Limb (tissue), 2 donors: Measurements from ENCODE around the gene FNDC3B.
"Not testable (repeated sequence)": the region's sequence is repeated elsewhere in the genome, so short reads cannot be mapped to it uniquely, and the experiment has no call there.

ENCODE experiments used
- DNase-seq, 2 donors: peaks; one replicate each; pipeline ENCODE4 v3.0.0-alpha.2; 2016; ENCODE audit errors: extremely low spot score in 2 of 2

The FNDC3B gene

DNA sequence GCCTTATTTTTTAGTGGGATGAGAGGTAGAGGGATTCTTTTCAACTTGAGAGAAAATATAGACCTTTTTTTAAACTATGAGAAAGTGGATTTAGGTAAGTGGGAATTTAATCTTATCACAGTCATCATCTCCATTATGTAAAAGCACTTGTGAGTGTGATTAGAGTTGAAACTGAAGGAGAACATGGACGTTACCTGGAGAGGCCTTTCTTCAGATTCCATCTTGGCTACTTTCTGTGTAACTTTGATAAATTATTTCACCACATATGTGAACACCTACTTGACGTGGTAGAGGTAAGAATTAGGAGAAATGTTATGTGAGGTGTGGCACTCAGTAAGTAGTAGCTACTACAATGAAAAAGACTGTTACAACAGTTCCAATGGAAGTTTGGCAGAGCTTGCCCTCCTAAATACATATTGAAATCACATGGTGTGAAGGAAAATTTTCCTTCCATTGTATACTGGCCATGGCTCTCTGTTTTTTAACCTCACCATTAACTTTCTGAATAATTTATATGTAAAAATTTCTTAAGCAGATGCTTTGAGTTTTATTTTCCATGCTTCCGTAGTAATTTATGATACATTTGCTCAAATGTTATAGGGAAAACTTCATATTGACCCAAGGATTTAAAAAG, 193.3 kb downstream of the FNDC3B start:
- no peak for DNase-seq

DNA sequence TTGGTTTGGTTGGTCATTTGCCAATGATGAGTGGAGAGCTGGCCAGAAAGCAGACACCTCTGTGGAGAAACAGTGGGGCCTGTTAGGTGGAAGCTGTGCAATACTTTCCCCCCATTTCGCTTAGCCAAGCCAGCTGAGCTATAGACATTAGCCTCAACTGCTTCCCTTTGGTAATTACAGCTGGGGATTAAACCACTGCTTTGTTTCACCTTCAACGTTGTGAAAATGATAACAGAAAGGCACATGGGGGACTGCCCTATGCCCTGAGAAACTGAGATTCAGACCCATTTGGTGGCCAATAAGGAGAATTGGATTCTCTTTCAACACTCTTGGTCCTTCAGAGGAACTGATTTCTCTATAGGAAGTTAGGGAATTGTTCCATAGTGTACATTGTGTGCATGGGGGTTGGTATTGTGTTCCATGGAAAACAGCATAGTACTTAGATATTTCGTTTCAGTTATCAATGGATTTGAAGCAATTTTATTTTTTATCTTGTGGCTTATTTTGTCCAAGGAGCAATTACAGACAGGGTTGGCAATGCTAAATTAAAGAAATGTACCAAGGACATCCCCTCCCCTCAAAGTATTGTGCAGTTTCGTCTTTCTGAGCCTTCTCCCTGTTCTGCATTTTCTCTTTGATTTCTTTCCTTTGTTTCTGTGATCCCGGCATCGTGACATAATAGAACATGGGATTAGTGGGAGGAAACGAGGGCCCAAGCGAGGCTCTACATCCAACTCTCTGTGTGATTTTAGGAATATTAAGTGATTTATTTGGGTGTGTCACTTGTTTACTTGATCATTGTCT, 194.3 kb downstream of the FNDC3B start:
- no peak for DNase-seq

DNA sequence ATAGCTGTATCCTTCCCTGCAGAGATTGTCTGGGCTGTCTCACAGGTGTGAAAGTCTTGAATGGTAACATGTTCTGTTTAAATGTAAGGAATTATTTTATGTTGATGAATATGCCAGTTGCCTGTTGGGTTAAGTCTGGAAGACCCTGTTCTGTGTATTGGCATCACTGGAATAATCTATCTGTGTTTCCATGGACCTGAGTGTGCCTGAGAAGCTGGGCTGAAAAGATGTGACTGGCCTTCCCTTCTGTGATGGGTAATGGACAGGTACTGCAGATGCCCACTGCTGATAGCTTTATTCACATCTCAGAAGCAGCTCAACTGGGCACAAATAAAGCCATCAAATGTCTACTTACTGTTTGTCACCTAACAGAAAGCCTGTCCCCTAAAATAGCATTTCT, 196.3 kb downstream of the FNDC3B start:
- no peak for DNase-seq

DNA sequence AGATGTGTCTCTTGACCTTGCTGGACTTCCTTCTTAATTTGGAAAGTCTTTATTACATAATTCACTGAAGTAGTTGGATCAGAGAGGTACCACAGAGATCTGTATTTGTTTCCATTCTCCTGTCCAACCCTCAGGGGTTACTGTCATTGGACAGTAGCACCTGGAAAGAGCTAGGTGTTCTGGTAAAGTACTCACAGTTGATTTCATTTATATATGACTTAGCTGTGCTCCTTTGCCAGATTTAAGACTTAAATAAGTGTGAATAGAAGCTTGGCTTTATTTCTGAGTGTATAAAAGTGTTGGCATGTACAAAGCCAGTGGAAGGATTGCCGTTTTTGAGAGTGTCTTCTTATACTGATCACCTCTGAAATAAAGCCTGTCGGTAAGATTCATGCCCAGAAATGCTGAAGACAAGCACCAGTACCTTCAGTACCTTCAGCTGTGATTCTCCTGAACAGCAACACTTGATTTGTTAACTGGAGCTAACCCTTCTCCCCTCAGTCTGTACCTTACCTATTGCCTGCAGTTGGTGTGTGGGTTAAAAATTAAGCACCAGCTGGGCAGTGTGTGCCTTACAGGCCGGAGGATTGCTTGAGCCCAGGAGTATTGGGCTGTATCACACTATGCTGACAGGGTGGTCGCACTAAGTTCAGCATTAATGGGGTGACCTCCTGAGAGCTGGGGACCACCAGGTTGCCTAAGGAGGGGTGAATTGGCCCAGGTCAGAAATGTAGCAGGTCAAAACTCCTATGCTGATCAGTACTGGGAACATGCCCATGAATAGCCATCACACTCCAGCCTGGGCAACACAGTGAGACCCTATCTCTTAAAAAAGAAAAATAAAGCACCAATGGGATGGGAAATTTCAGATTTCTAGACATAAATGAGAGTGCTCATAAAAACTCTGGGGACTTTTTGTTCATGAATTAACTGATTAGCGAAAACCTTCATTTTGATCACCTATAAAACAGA, 197.7 kb downstream of the FNDC3B start:
- peak in 1 of 2 donors; percentile 40 for DNase-seq

DNA sequence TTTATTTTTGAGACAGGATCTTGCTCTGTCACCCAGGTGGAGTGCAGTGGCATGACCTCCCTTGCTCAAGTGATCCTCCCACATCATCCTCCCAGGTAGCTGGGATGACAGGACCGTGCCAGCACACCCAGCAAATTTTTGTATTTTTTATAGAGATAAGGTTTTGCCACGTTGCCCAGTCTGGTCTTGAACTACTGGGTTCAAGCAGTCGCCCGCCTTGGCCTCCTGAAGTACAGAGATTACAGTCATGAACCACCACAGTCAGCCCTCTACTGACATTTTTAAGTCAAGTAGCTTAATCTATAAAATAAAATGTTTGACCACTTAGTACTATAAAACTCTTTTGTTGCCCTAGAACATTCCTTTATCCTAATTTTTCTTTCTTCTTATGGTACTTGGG, 198.8 kb downstream of the FNDC3B start:
- no peak for DNase-seq

DNA sequence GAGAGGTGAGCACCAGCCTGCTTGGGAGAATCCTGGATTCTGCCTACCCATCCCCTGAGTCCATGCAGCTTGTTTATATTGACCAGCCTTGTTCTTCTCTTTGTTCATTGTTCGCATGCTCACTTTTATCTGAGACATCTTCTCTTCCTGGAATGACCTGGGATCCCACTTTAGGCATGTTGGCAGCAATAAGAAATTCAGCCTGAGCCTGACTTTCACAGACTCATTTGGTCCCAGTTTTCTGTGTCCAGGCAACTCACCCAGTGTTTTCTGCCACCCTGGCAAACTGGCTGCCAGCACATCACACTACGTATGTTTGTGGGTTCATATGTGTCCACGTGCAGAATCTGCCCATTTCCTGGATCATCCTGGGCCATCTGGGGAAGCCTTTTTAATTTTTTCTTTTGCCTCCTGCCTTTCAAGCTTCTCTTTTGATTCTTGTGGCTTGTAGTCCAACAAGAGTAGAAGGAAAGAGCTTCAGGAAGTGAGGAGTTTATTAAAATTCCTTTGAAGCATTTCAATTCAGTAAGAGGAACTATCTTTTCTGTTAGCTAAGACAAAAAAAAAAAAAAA, 199.9 kb downstream of the FNDC3B start:
- DNase-seq, result no peak

DNA sequence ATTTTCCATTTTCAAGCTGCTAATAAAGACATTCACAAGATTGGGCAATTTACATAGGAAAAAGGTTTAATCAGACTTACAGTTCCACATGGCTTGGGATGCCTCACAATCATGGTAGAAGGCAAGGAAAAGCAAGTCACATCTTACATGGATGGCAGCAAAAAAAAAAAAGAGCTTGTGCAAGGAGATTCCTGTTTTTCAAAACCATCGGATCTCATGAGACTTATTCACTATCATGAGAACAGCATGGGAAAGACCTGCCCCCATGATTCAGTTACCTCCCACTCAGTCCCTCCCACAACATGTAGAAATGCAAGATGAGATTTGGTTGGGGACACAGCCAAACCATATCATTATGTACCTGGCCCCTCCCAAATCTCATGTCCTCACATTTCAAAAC, 202.0 kb downstream of the FNDC3B start:
- DNase-seq, result no peak

DNA sequence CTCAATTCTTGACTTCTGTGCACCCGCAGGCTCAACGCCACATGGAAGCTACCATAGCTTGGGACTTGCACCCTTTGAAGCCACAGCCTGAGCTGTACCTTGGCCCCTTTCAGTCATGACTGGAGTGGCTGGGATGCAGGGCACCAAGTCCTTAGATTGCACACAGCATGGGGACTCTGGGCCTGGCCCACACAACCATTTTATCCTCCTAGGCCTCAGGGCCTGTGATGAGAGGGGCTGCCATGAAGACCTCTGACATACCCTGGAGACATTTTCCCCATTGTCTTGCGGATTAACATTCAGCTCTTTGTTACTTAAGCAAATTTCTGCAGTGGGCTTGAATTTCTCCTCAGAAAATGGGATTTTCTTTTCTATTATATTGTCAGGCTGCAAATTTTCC, 203.1 kb downstream of the FNDC3B start:
- not testable (repeated sequence) for DNase-seq

DNA sequence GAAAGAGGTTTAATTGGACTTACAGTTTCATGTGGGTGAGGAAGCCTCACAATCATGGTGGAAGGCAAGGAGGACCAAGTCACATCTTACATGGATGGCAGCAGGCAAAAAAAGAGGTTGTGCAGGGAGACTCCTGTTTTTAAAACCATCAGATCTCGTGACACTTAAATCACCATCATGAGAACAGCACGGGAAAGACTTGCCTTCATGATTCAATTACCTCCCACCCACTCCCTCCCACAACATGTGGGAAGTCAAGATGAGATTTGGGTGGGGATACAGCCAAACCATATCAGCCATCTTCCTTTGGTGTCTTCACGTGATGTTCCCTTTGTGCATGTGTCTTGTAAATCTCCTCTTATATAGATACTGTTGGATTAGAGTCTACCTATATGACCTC, 204.0 kb downstream of the FNDC3B start:
- not testable (repeated sequence) for DNase-seq

DNA sequence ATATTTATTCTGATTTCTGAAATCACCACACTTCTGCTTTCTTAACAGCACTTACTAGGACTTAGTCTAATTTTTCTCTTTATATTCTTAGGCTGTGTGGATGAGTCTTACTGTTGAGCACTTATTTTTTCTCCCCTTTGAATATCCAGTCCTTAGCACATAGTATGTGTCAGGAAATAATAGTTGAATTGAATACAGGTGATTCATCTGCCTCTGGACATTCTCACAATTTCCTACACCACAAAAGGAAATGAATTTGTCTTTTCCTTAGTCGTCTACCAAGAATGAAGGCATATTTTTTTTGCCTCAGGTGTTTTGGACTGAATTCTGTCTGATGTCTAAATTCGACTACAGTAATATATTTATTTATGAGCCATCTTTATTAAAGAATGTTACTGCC, 204.6 kb downstream of the FNDC3B start:
- no peak for DNase-seq

DNA sequence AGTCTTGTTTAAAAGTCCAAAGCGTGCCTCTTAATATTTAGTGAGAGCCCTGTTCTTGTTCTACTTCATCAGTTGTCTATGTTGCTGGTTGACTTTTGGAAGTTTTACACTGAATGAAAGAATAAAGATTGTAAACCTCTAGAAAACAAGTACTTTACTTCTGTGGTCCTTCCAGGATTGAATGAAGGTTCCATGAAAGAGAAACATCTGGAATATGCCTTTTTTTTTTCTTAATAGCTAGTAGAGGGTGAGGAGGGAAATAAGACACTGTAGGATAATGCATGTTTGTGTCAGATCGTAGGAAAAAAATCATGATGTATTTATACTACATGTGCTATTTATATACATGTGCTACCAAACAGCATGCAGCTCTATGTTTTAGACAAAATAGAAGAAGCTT, 205.9 kb downstream of the FNDC3B start:
- no peak for DNase-seq

DNA sequence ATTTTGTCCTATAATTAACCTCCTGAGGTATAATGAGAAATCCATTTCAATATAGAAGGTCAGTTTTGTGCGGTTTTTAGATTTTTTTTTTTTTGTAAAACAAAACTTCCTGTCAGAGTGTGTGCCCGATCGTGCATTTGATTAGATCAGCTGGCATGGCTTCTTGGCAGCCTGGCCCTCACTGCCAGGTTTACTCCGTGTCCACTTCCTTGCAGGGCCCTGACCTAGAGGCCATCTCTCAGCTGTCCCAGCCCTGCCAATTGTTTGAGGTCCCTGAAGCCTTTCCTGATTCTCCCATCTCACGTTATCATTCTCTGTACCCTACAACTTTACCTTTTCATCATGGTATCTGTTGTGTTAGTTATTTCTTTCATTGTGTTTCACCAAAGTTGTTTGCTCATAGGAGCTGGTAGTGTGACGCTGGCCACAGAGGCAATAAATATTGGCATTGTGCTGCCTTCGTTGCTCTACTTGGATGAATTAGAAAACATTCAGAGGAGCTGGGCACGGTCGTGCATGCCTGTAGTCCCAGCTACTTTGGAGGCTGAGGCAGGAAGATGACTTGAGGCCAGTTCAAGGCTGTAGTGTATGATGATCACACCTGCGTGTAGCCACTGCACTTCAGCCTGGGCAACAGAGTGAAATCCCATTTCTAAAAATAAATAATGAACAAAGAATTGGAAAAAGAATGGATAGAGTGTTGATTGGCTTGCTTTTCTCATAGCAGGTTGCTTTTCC, 206.9 kb downstream of the FNDC3B start:
- no peak for DNase-seq

DNA sequence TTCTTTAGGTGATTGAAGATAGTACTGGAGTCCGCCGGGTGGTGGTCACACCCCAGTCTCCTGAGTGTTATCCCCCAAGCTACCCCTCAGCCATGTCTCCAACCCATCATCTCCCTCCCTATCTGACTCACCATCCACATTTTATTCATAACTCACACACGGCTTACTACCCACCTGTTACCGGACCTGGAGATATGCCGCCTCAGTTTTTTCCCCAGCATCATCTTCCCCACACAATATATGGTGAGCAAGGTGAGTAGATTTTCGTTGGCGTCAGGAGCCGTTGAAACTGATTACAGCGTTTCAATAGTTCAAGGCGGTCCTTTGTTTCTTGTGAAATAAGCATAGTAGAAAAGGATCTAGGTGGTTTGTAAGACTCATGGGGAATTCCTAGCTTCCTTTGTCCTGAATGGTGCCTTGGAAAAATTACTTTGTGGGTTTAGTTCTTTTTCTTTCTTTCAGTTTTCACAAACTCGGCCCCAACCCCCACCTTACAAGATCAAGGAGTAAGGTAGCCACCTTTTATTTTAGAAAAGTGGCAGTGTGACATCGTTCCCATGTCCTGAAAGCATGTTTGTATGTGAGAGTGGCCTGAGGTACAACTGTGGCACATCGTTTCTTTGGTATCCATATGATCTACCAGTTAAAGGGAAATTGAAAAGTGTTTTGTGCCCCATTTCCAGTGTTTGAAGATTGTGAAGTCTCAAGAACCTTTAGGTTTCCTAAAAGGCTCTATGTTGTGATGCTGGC, 208.3 kb downstream of the FNDC3B start:
- DNase-seq, result no peak

DNA sequence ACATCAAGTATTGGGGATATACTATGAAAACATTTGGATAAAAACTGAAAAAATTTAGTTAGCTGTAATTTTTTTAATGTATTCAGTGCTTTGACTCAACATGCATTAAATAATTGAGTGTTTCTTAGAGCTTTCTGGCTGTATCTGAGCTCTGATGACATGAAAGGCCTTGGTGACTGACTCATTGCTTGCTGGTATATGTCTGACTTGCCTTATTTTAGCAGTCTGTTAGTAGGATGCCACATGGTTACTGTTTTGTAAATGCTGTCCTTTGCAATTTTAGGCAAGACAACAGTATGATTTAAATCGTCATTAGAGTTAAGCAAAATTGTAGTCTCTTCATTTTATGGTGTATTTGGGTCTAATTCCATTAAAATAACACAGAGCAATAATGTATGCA, 209.7 kb downstream of the FNDC3B start:
- no peak for DNase-seq

DNA sequence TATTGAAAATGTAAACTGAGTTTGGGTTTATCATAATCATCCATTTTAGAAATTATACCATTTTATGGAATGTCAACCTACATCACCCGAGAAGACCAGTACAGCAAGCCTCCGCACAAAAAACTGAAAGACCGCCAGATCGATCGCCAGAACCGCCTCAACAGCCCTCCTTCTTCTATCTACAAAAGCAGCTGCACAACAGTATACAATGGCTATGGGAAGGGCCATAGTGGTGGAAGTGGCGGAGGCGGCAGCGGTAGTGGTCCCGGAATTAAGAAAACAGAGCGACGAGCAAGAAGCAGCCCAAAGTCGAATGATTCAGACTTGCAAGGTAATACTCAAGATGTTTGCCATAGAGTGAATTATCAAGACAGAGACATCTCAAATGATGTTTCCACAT, 211.8 kb downstream of the FNDC3B start:
- no peak for DNase-seq

DNA sequence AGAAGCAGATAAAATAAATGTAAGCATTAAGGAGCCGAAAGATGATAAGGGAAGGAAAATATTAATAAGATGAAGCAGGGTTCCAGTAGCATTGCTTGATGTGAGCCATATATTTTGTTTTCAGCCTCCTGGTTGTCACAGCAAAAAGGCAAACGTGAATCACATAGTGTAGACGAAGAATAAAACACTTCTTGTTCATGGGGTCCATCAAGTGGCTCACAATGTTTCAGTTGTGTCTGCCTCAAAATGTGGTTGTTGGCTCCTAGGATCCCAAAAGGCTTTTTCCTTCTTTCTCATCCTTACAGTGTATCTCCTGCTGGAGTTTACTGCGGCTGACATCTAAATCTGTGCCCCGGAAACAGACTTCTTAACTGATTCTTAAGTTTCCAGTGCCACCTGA, 213.8 kb downstream of the FNDC3B start:
- DNase-seq, result no peak

DNA sequence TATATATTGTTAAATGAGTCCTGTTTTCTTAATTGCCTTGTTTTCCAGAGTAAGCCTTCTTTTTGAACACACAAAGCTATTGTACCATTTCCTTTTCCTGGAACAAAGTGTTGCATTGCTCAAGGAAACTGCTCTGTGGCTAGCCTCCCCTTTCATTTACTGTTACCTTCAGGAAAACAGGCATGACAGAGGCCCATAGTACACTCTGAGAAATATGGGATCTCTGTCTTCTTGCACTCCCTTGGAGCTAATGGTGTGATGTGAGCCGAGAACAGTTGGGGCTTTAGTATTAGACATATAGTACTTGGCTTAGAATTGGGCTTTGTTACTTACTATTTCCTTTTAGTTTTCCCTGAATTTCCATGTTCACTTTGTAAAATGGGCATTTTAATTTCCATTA, 215.2 kb downstream of the FNDC3B start:
- DNase-seq, result no peak

DNA sequence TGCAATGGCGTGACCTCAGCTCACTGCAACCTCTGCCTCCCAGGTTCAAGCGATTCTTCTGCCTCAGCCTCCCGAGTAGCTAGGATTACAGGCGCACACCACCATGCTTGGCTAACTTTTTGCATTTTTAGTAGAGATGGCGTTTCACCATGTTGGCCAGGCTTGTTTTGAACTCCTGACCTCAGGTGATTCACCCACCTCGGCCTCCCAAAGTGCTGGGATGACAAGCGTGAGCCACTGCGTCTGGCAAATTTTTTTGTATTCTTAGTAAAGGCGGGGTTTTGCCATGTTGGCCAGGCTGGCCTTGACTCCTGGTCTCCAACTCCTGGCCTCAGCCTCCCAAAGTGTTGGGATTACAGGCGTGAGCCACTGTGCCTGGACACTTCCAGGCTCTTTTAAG, 215.9 kb downstream of the FNDC3B start:
- DNase-seq, result not testable (repeated sequence)

DNA sequence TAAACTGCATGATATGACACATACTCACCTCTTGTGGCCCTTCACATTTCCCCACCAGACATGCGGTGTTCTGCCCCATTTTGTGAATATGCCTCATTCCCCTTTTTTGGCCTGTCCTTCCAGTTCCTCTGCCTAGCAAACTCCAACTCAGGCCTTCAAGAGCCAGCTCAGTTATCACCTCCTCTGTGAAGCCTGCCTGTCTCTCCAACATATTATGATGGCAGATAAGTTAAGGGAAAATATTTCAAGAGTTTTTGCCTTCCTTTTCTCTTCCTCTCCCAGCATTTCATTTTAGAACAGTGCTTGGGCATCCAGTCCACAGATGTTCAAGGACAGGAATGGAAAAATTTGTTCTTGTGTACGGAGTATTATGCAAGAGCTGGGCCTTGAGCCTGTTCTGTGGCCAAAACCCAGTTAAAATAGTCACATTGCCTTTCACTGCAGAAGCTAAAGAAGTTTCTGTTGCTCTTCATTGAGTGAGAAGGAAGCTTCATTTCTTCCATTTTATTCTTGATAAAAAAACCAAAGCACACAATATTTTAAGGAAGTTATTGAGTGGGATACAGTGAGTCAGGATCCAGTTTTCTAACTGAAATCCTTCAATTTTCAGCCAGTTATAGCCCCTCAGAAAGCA, 216.8 kb downstream of the FNDC3B start:
- DNase-seq, result no peak
